Activated T-helper 2 cell treated with anti-CD3 and anti-CD28 coated beads, Interferon-gamma antibody, Interleukin-2, Interleukin-4, amounts not matched to agents 10 μg/mL and 5 μg/mL and 100 μg/mL, durations not matched to agents 14 hours and 24 hours and 36 hours (primary cell): ENCODE results near the gene GPATCH11. TPM values are rescaled to one million over a fixed set of nuclear protein-coding genes. Genes with fewer than 3 reads are reported as not detected.

Source experiments
- DNase-seq: peaks from one replicate; pipeline ENCODE4 v3.0.0; 2021; ENCODE audit warnings: low spot score
- H3K27ac Mint-ChIP-seq: one replicate; pipeline ENCODE4 v1.8.0; 2021; ENCODE audit warnings: mixed read lengths
- H3K27me3 Mint-ChIP-seq: one replicate; pipeline ENCODE4 v1.8.0; 2021; ENCODE audit warnings: low read depth, mixed read lengths
- H3K36me3 Mint-ChIP-seq: one replicate; pipeline ENCODE4 v1.8.0; 2021; ENCODE audit warnings: low read depth, mixed read lengths
- H3K4me1 Mint-ChIP-seq: one replicate; pipeline ENCODE4 v1.8.0; 2021; ENCODE audit warnings: low read depth, mixed read lengths
- H3K4me3 Mint-ChIP-seq: one replicate; pipeline ENCODE4 v1.8.0; 2021; ENCODE audit warnings: low read depth, mild to moderate bottlenecking, moderate library complexity, mixed read lengths
- H3K9me3 Mint-ChIP-seq: one replicate; pipeline ENCODE4 v1.8.0; 2021; ENCODE audit warnings: mixed read lengths
- intact Hi-C: fragments of 100-400 bp; cut with micrococcal nuclease; formaldehyde crosslinking; loops from one replicate; pipeline ENCODE4 v1.15.1; 2023
- total RNA-seq: library from RNA; stranded (reverse); gene quantifications from 2 replicates; pipeline ENCODE4 v1.2.3, GENCODE V29; 2022

Gene GPATCH11
- total RNA-seq, 1 donor from 2014 or later, result 14.9 TPM

- intact Hi-C loops, result no loop called here
- H3K4me3 Mint-ChIP-seq, result no peak overlapping the region
- H3K4me1 Mint-ChIP-seq, result peaks cover 5% of the 10 kb centered on the region
- H3K36me3 Mint-ChIP-seq, result peaks cover 42% of the 10 kb centered on the region
- no peak for DNase-seq
- H3K27me3 Mint-ChIP-seq, result no peaks in the 10 kb centered on the region
- H3K27ac Mint-ChIP-seq, result no peak overlapping the region
- no peaks in the 10 kb centered on the region for H3K9me3 Mint-ChIP-seq
Observed at GRCh38 chr2:37117566-37117965, 33.2 kb downstream of the GPATCH11 start.

GRCh38 chr2:37119157-37119556, 34.8 kb downstream of the GPATCH11 start:
- H3K9me3 Mint-ChIP-seq, result no peaks in the 10 kb centered on the region
- no peak overlapping the region for H3K4me3 Mint-ChIP-seq
- H3K27me3 Mint-ChIP-seq, result no peaks in the 10 kb centered on the region
- intact Hi-C loops, result no loop called here
- peaks cover 5% of the 10 kb centered on the region for H3K4me1 Mint-ChIP-seq
- H3K36me3 Mint-ChIP-seq, result peaks cover 45% of the 10 kb centered on the region
- no peak overlapping the region for H3K27ac Mint-ChIP-seq
- no peak for DNase-seq

GRCh38 chr2:37125416-37125815, 41.1 kb downstream of the GPATCH11 start:
- no peak for DNase-seq
- Mint-ChIP-seq H3K27me3 (no peaks in the 10 kb centered on the region), H3K9me3 (no peaks in the 10 kb centered on the region), H3K36me3 (peaks cover 58% of the 10 kb centered on the region), H3K4me1 (no peaks in the 10 kb centered on the region), H3K27ac (no peak overlapping the region), H3K4me3 (no peak overlapping the region)
- intact Hi-C loops, result no loop called here

- H3K4me1 Mint-ChIP-seq, result no peaks in the 10 kb centered on the region
- H3K27me3 Mint-ChIP-seq, result no peaks in the 10 kb centered on the region
- H3K27ac Mint-ChIP-seq, result no peak overlapping the region
- H3K4me3 Mint-ChIP-seq, result no peak overlapping the region
- H3K36me3 Mint-ChIP-seq, result peaks cover 56% of the 10 kb centered on the region
- DNase-seq, result no peak
- intact Hi-C loops, result no loop called here
- no peaks in the 10 kb centered on the region for H3K9me3 Mint-ChIP-seq
Observed at GRCh38 chr2:37132914-37133313, 48.6 kb downstream of the GPATCH11 start.

GRCh38 chr2:37142546-37142945, 58.2 kb downstream of the GPATCH11 start:
- H3K27ac Mint-ChIP-seq, result no peak overlapping the region
- peaks cover 53% of the 10 kb centered on the region for H3K36me3 Mint-ChIP-seq
- DNase-seq, result no peak
- intact Hi-C loops, result no loop called here
- no peaks in the 10 kb centered on the region for H3K9me3 Mint-ChIP-seq
- no peak overlapping the region for H3K4me3 Mint-ChIP-seq
- H3K27me3 Mint-ChIP-seq, result no peaks in the 10 kb centered on the region
- peaks cover 2% of the 10 kb centered on the region for H3K4me1 Mint-ChIP-seq

GRCh38 chr2:37143974-37144373, 59.7 kb downstream of the GPATCH11 start:
- Mint-ChIP-seq H3K27me3 (no peaks in the 10 kb centered on the region), H3K36me3 (peaks cover 60% of the 10 kb centered on the region), H3K9me3 (no peaks in the 10 kb centered on the region), H3K4me3 (no peak overlapping the region), H3K4me1 (peaks cover 9% of the 10 kb centered on the region), H3K27ac (no peak overlapping the region)
- intact Hi-C loops, result no loop called here
- DNase-seq, result no peak

- no peaks in the 10 kb centered on the region for H3K9me3 Mint-ChIP-seq
- H3K27ac Mint-ChIP-seq, result no peak overlapping the region
- H3K27me3 Mint-ChIP-seq, result no peaks in the 10 kb centered on the region
- peaks cover 23% of the 10 kb centered on the region for H3K4me1 Mint-ChIP-seq
- intact Hi-C loops, result no loop called here
- H3K4me3 Mint-ChIP-seq, result no peak overlapping the region
- H3K36me3 Mint-ChIP-seq, result peaks cover 55% of the 10 kb centered on the region
- DNase-seq, result no peak
Observed at GRCh38 chr2:37146062-37146461, 61.7 kb downstream of the GPATCH11 start.

GRCh38 chr2:37148325-37148724, 64.0 kb downstream of the GPATCH11 start:
- peaks cover 66% of the 10 kb centered on the region for H3K36me3 Mint-ChIP-seq
- no peaks in the 10 kb centered on the region for H3K9me3 Mint-ChIP-seq
- intact Hi-C loops, result no loop called here
- no peak overlapping the region for H3K4me3 Mint-ChIP-seq
- H3K27ac Mint-ChIP-seq, result no peak overlapping the region
- peaks cover 31% of the 10 kb centered on the region for H3K4me1 Mint-ChIP-seq
- DNase-seq, result no peak
- no peaks in the 10 kb centered on the region for H3K27me3 Mint-ChIP-seq

Other genes starting within 250 kb of the GPATCH11 start
- 27.7 and 29.7 TPM in 2 replicates for gene STRN, start 118.0 kb upstream of the GPATCH11 start, total RNA-seq
- 15.3 and 16.8 TPM in 2 replicates for gene HEATR5B, start 146 bp upstream of the GPATCH11 start, total RNA-seq
- 30.6 and 30.8 TPM in 2 replicates for gene EIF2AK2, start 72.5 kb downstream of the GPATCH11 start, total RNA-seq
- not detected in 2 replicates for gene SULT6B1, start 104.2 kb downstream of the GPATCH11 start, total RNA-seq
- 37.3 and 42.3 TPM in 2 replicates for gene CEBPZOS, start 112.0 kb downstream of the GPATCH11 start, total RNA-seq
- gene CEBPZ, start 147.1 kb downstream of the GPATCH11 start, total RNA-seq, result 59.3 and 61.8 TPM in 2 replicates
- 19.8 and 21.2 TPM in 2 replicates for gene NDUFAF7, start 147.1 kb downstream of the GPATCH11 start, total RNA-seq
- 11.9 and 14.0 TPM in 2 replicates for gene PRKD3, start 240.3 kb downstream of the GPATCH11 start, total RNA-seq